MM.1S (cell line): ENCODE measurements around the gene BRD4.

ENCODE experiments used
- DNase-seq: peaks from one replicate; pipeline ENCODE4 v3.0.0-alpha.2; 2015
- H2AFZ ChIP-seq: fragments of 300-600 bp; sonication (generic); 2 replicates; pipeline ENCODE4 v1.6.0; 2016; ENCODE audit warnings: antibody characterized with exemption, low read length
- H3F3A ChIP-seq: fragments of 300-600 bp; sonication (generic); 2 replicates; pipeline ENCODE4 v1.6.1; 2016; ENCODE audit warnings: mild to moderate bottlenecking, antibody characterized with exemption, low read length, moderate library complexity, mixed read lengths; ENCODE audit not compliant: insufficient read depth
- H3K27ac ChIP-seq: fragments of 300-600 bp; sonication (generic); 2 replicates; pipeline ENCODE4 v1.5.1; 2016; ENCODE audit warnings: mild to moderate bottlenecking, low read length
- H3K27me3 ChIP-seq: fragments of 300-600 bp; sonication (generic); replicated peaks from 2 replicates; pipeline ENCODE4 v1.6.0; 2016; ENCODE audit warnings: low read length; ENCODE audit not compliant: insufficient read depth
- H3K36me3 ChIP-seq: fragments of 300-600 bp; sonication (generic); replicated peaks from 2 replicates; pipeline ENCODE4 v1.6.1; 2016; ENCODE audit warnings: mild to moderate bottlenecking, low read length, mixed read lengths; ENCODE audit not compliant: insufficient read depth
- H3K4me1 ChIP-seq: fragments of 300-600 bp; sonication (generic); 2 replicates; pipeline ENCODE4 v1.6.1; 2016; ENCODE audit warnings: low read length, mixed read lengths
- H3K4me2 ChIP-seq: fragments of 300-600 bp; sonication (generic); 2 replicates; pipeline ENCODE4 v1.6.0; 2016; ENCODE audit warnings: low read depth, low read length
- H3K4me3 ChIP-seq: fragments of 300-600 bp; sonication (generic); 2 replicates; pipeline ENCODE4 v1.5.1; 2016; ENCODE audit warnings: low read length, mixed read lengths
- H3K79me2 ChIP-seq: fragments of 300-600 bp; sonication (generic); 2 replicates; pipeline ENCODE4 v1.6.1; 2016; ENCODE audit warnings: mixed run types, low read length, mixed read lengths
- H3K9ac ChIP-seq: fragments of 300-600 bp; sonication (generic); 2 replicates; pipeline ENCODE4 v1.6.1; 2016; ENCODE audit warnings: low read length, mixed read lengths
- H3K9me2 ChIP-seq: fragments of 300-600 bp; sonication (generic); replicated peaks from 2 replicates; pipeline ENCODE4 v1.6.1; 2016; ENCODE audit warnings: mild to moderate bottlenecking, low read length, mixed read lengths; ENCODE audit not compliant: insufficient read depth
- H3K9me3 ChIP-seq: fragments of 300-600 bp; sonication (generic); replicated peaks from 2 replicates; pipeline ENCODE4 v1.6.1; 2016; ENCODE audit warnings: mild to moderate bottlenecking, low read length, mixed read lengths; ENCODE audit not compliant: insufficient read depth
- H4K20me1 ChIP-seq: fragments of 300-600 bp; sonication (generic); 2 replicates; pipeline ENCODE4 v1.6.1; 2016; ENCODE audit warnings: mild to moderate bottlenecking, low read length, moderate library complexity, mixed read lengths; ENCODE audit not compliant: insufficient read depth
- CTCF ChIP-seq: fragments of 300-600 bp; sonication (generic); IDR thresholded peaks from 2 replicates; pipeline ENCODE4 v1.5.1; 2016; ENCODE audit warnings: antibody characterized with exemption, low read length, mixed read lengths
- EZH2 ChIP-seq: fragments of 300-600 bp; sonication (generic); optimal IDR thresholded peaks from 2 replicates; pipeline ENCODE3; 2017; ENCODE audit warnings: low read depth, mild to moderate bottlenecking, antibody characterized with exemption, low read length, mixed read lengths
- EZH2phosphoT487 ChIP-seq: fragments of 300-600 bp; sonication (generic); IDR thresholded peaks from 2 replicates; pipeline ENCODE4 v1.6.1; 2018; ENCODE audit warnings: antibody characterized with exemption, low read length

Gene BRD4

GRCh38 chr19:15305582-15306334 is 26.6 kb downstream of the BRD4 start:
- H3K4me3 ChIP-seq: no peak overlapping the region
- TF ChIP-seq EZH2 (no peak), CTCF (no peak), EZH2phosphoT487 (no peak)
- no peak for DNase-seq
- H3K27me3 ChIP-seq: no peaks in the 10 kb centered on the region
- no peak overlapping the region for H3K27ac ChIP-seq
- H3K4me1 ChIP-seq: 0 out of 2 replicates have a peak, but pooled peaks cover 8% of the 10 kb centered on the region
- H3K9me2 ChIP-seq: no peaks in the 10 kb centered on the region
- H3K9me3 ChIP-seq: no peaks in the 10 kb centered on the region
- H3K36me3 ChIP-seq: no peaks in the 10 kb centered on the region
- H4K20me1 ChIP-seq: peaks cover 72% of the 10 kb centered on the region
- no peak overlapping the region for H3K9ac ChIP-seq
- H3K79me2 ChIP-seq: peaks cover 98% of the 10 kb centered on the region
- no peaks in the 10 kb centered on the region for H3F3A ChIP-seq
- no peak overlapping the region for H3K4me2 ChIP-seq
- no peak overlapping the region for H2AFZ ChIP-seq

- H3K4me1 ChIP-seq: 0 out of 2 replicates have a peak, but pooled peaks cover 8% of the 10 kb centered on the region
- H3K4me2 ChIP-seq: no peak overlapping the region
- no peaks in the 10 kb centered on the region for H3K9me3 ChIP-seq
- H4K20me1 ChIP-seq: peaks cover 77% of the 10 kb centered on the region
- H3K9me2 ChIP-seq: no peaks in the 10 kb centered on the region
- no peak overlapping the region for H3K4me3 ChIP-seq
- no peak for DNase-seq
- no peak overlapping the region for H3K9ac ChIP-seq
- H3K79me2 ChIP-seq: peaks cover 98% of the 10 kb centered on the region
- H2AFZ ChIP-seq: no peak overlapping the region
- H3K27ac ChIP-seq: no peak overlapping the region
- H3K36me3 ChIP-seq: no peaks in the 10 kb centered on the region
- TF ChIP-seq EZH2phosphoT487 (no peak), CTCF (no peak), EZH2 (no peak)
- H3F3A ChIP-seq: no peaks in the 10 kb centered on the region
- H3K27me3 ChIP-seq: no peaks in the 10 kb centered on the region
Measured at GRCh38 chr19:15304140-15304705, 28.1 kb downstream of the BRD4 start.

- H3K9ac ChIP-seq: no peak overlapping the region
- no peaks in the 10 kb centered on the region for H3F3A ChIP-seq
- TF ChIP-seq EZH2phosphoT487: no peak
- no peak for TF ChIP-seq CTCF
- no peak for TF ChIP-seq EZH2
- no peaks in the 10 kb centered on the region for H3K36me3 ChIP-seq
- H2AFZ ChIP-seq: no peak overlapping the region
- H3K4me2 ChIP-seq: no peak overlapping the region
- H3K4me1 ChIP-seq: 0 out of 2 replicates have a peak, but pooled peaks cover 8% of the 10 kb centered on the region
- DNase-seq: no peak
- no peak overlapping the region for H3K27ac ChIP-seq
- no peaks in the 10 kb centered on the region for H3K27me3 ChIP-seq
- no peaks in the 10 kb centered on the region for H3K9me3 ChIP-seq
- H4K20me1 ChIP-seq: peaks cover 85% of the 10 kb centered on the region
- peaks cover 98% of the 10 kb centered on the region for H3K79me2 ChIP-seq
- no peak overlapping the region for H3K4me3 ChIP-seq
- H3K9me2 ChIP-seq: no peaks in the 10 kb centered on the region
Measured at GRCh38 chr19:15303105-15303780, 29.1 kb downstream of the BRD4 start.
